Stimulated activated memory B cell treated with anti-CD40 and anti-IgM and Interleukin-4, amounts not matched to agents 10 μg/mL and 1 μg/mL and 100 μg/mL, for 72 hours (primary cell): ENCODE data around the gene NLRP11.

Source experiments
- ATAC-seq: fragments of 150-1000 bp; cut with Tn5 transposase; 2 replicates; pipeline ENCODE4 v1.10.0; 2021
- H3K27ac Mint-ChIP-seq: one replicate; pipeline ENCODE4 v1.8.0; 2022; ENCODE audit warnings: mild to moderate bottlenecking, mixed read lengths
- H3K27me3 Mint-ChIP-seq: one replicate; pipeline ENCODE4 v1.8.0; 2022; ENCODE audit warnings: mixed read lengths
- H3K36me3 Mint-ChIP-seq: one replicate; pipeline ENCODE4 v1.8.0; 2022; ENCODE audit warnings: mixed read lengths
- H3K4me1 Mint-ChIP-seq: one replicate; pipeline ENCODE4 v1.8.0; 2022; ENCODE audit warnings: mixed read lengths
- H3K4me3 Mint-ChIP-seq: one replicate; pipeline ENCODE4 v1.8.0; 2022; ENCODE audit warnings: mild to moderate bottlenecking, moderate library complexity, mixed read lengths
- H3K9me3 Mint-ChIP-seq: one replicate; pipeline ENCODE4 v1.8.0; 2022; ENCODE audit warnings: mixed read lengths

Gene NLRP11

DNA sequence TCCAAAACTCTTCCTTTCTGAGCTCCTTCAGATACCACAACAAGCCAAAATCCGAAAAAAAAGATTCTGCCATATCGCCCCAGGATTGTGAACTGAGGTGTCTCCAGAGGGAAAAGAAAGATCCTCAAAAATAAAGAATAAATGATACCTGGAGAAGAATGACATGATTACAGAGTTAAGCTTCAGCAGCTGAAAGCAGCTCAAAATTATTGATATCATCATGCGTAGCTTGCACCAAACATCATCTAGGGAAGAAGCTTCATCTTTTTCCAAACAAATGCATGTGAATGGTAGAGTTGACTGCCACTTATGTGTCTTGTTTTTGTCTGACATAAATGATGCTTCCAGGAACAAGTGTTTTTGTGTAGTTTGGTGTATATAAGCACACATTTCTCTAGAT is 93.5 kb downstream of the NLRP11 start, which contains the start of gene NLRP9:
Gene NLRP9, minus strand, starts transcription at position 101 of the 400 bp plus-strand sequence. Its CDS starts 28 bp downstream, at position 73.
- Mint-ChIP-seq H3K27ac (no peak within 1 kb of the TSS), H3K4me1 (no peaks in the 10 kb centered on the region), H3K27me3 (no peaks in the 10 kb centered on the region), H3K36me3 (no peaks in the 10 kb centered on the region), H3K4me3 (no peak within 1 kb of the TSS), H3K9me3 (no peaks in the 10 kb centered on the region)
- no peak for ATAC-seq
